ENCODE results near the gene ZSCAN5A. TPM values are rescaled to one million over a fixed set of nuclear protein-coding genes. Genes with fewer than 3 reads are reported as not detected.

ZSCAN5A gene
- total and polyA plus RNA-seq, 2 of the 13 experiments (the other 11 are each of a cell fraction or from before 2014, with no cell fraction given) = 9.5 to 17.8 TPM

- TF ChIP-seq ARID5B (CRISPR knock-in tag; IDR thresholded peaks at IDR 0.05) = 0 out of 2 replicates have a peak, but pooled peaks have one; percentile 4
- TF ChIP-seq MXD4 (CRISPR knock-in tag; IDR thresholded peaks at IDR 0.05) = no peak
- TF ChIP-seq KDM2A (CRISPR knock-in tag; IDR thresholded peaks at IDR 0.05; ENCODE audit: borderline replicate concordance, low read depth) = peak; percentile 76; the same call in 1 of the 2 replicates
- peak; percentile 57; the same call in 1 of the 2 replicates for TF ChIP-seq ZBTB21 (CRISPR knock-in tag; IDR thresholded peaks at IDR 0.05)
- TF ChIP-seq, protein P1, sequence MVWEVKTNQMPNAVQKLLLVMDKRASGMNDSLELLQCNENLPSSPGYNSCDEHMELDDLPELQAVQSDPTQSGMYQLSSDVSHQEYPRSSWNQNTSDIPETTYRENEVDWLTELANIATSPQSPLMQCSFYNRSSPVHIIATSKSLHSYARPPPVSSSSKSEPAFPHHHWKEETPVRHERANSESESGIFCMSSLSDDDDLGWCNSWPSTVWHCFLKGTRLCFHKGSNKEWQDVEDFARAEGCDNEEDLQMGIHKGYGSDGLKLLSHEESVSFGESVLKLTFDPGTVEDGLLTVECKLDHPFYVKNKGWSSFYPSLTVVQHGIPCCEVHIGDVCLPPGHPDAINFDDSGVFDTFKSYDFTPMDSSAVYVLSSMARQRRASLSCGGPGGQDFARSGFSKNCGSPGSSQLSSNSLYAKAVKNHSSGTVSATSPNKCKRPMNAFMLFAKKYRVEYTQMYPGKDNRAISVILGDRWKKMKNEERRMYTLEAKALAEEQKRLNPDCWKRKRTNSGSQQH (CRISPR knock-in tag; IDR thresholded peaks at IDR 0.05; ENCODE audit: low read depth) = peak; percentile 52; the same call in 1 of the 2 replicates
- TF ChIP-seq ETV6 (CRISPR knock-in tag; conservative IDR thresholded peaks at IDR 0.05) = no peak
- no peak for TF ChIP-seq KDM4B (CRISPR knock-in tag; IDR thresholded peaks at IDR 0.05)
- no peak for TF ChIP-seq NCOA2 (CRISPR knock-in tag; IDR thresholded peaks at IDR 0.05)
- no peak for TF ChIP-seq FOXA1 (IDR thresholded peaks at IDR 0.05)
- no peak for TF ChIP-seq FOXA1 (CRISPR knock-in tag; IDR thresholded peaks at IDR 0.05)
- TF ChIP-seq ZFP41 (CRISPR knock-in tag; IDR thresholded peaks at IDR 0.05; ENCODE audit: borderline replicate concordance) = peak; percentile 37; the same call in 1 of the 2 replicates
- TF ChIP-seq KLF13 (CRISPR knock-in tag; IDR thresholded peaks at IDR 0.05) = 0 out of 2 replicates have a peak, but pooled peaks have one; percentile 62
- peak; percentile 59 for TF ChIP-seq ZNF543 (CRISPR knock-in tag; IDR thresholded peaks at IDR 0.05)
- TF ChIP-seq ZNF605 (CRISPR knock-in tag; IDR thresholded peaks at IDR 0.05) = no peak
- TF ChIP-seq SAP130 (CRISPR knock-in tag; IDR thresholded peaks at IDR 0.05; ENCODE audit: low read depth) = peak; percentile 40
- no peak for TF ChIP-seq RFXANK (CRISPR knock-in tag; IDR thresholded peaks at IDR 0.05)
- TF ChIP-seq, protein P2, sequence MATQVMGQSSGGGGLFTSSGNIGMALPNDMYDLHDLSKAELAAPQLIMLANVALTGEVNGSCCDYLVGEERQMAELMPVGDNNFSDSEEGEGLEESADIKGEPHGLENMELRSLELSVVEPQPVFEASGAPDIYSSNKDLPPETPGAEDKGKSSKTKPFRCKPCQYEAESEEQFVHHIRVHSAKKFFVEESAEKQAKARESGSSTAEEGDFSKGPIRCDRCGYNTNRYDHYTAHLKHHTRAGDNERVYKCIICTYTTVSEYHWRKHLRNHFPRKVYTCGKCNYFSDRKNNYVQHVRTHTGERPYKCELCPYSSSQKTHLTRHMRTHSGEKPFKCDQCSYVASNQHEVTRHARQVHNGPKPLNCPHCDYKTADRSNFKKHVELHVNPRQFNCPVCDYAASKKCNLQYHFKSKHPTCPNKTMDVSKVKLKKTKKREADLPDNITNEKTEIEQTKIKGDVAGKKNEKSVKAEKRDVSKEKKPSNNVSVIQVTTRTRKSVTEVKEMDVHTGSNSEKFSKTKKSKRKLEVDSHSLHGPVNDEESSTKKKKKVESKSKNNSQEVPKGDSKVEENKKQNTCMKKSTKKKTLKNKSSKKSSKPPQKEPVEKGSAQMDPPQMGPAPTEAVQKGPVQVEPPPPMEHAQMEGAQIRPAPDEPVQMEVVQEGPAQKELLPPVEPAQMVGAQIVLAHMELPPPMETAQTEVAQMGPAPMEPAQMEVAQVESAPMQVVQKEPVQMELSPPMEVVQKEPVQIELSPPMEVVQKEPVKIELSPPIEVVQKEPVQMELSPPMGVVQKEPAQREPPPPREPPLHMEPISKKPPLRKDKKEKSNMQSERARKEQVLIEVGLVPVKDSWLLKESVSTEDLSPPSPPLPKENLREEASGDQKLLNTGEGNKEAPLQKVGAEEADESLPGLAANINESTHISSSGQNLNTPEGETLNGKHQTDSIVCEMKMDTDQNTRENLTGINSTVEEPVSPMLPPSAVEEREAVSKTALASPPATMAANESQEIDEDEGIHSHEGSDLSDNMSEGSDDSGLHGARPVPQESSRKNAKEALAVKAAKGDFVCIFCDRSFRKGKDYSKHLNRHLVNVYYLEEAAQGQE (IDR thresholded peaks at IDR 0.05; ENCODE audit: borderline replicate concordance in 1 of 2, low read depth in 1 of 2, low read length in 2 of 2) = no peak
- 0 out of 2 replicates have a peak, but pooled peaks have one; percentile 16 for TF ChIP-seq SMAD3 (CRISPR knock-in tag; IDR thresholded peaks at IDR 0.05)
- TF ChIP-seq DNMT1 (CRISPR knock-in tag; IDR thresholded peaks at IDR 0.05) = 0 out of 2 replicates have a peak, but pooled peaks have one; percentile 62
- TF ChIP-seq SOX6 (IDR thresholded peaks at IDR 0.05) = no peak
- no peak; the same call in 1 of the 2 replicates for TF ChIP-seq SOX6 (CRISPR knock-in tag; IDR thresholded peaks at IDR 0.05)
- TF ChIP-seq CREB1 (IDR thresholded peaks at IDR 0.05) = peak; percentile 99
- peak; percentile 97 for TF ChIP-seq CREB1 (CRISPR knock-in tag; IDR thresholded peaks at IDR 0.05)
- peak; percentile 72; the same call in 1 of the 2 replicates for TF ChIP-seq JUN (CRISPR knock-in tag; IDR thresholded peaks at IDR 0.05)
Measured at GRCh38 chr19:56314381-56315076, at the start of gene ZSCAN5A (continued).

All from HepG2 (cell line).